HG02588 (cell line): Measurements from ENCODE around the gene SNX19.
"Not testable (repeated sequence)": the region's sequence is repeated elsewhere in the genome, so short reads cannot be mapped to it uniquely, and the experiment has no call there.

Source experiments
- ATAC-seq: cut with Tn5 transposase; IDR thresholded peaks from one replicate; pipeline ENCODE4 v1.9.1; 2021; ENCODE audit warnings: mild to moderate bottlenecking, moderate library complexity; ENCODE audit not compliant: unreplicated experiment

SNX19 gene, protein sequence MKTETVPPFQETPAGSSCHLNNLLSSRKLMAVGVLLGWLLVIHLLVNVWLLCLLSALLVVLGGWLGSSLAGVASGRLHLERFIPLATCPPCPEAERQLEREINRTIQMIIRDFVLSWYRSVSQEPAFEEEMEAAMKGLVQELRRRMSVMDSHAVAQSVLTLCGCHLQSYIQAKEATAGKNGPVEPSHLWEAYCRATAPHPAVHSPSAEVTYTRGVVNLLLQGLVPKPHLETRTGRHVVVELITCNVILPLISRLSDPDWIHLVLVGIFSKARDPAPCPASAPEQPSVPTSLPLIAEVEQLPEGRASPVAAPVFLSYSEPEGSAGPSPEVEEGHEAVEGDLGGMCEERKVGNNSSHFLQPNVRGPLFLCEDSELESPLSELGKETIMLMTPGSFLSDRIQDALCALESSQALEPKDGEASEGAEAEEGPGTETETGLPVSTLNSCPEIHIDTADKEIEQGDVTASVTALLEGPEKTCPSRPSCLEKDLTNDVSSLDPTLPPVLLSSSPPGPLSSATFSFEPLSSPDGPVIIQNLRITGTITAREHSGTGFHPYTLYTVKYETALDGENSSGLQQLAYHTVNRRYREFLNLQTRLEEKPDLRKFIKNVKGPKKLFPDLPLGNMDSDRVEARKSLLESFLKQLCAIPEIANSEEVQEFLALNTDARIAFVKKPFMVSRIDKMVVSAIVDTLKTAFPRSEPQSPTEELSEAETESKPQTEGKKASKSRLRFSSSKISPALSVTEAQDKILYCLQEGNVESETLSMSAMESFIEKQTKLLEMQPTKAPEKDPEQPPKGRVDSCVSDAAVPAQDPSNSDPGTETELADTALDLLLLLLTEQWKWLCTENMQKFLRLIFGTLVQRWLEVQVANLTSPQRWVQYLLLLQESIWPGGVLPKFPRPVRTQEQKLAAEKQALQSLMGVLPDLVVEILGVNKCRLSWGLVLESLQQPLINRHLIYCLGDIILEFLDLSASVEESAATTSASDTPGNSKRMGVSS

GRCh38 chr11:130916238-130916855 lies at the start of gene SNX19:
SNX19 (minus strand) TSS chr11:130916479; CDS start chr11:130915939, 540 bp downstream.
- ATAC-seq = peak; percentile 99

DNA sequence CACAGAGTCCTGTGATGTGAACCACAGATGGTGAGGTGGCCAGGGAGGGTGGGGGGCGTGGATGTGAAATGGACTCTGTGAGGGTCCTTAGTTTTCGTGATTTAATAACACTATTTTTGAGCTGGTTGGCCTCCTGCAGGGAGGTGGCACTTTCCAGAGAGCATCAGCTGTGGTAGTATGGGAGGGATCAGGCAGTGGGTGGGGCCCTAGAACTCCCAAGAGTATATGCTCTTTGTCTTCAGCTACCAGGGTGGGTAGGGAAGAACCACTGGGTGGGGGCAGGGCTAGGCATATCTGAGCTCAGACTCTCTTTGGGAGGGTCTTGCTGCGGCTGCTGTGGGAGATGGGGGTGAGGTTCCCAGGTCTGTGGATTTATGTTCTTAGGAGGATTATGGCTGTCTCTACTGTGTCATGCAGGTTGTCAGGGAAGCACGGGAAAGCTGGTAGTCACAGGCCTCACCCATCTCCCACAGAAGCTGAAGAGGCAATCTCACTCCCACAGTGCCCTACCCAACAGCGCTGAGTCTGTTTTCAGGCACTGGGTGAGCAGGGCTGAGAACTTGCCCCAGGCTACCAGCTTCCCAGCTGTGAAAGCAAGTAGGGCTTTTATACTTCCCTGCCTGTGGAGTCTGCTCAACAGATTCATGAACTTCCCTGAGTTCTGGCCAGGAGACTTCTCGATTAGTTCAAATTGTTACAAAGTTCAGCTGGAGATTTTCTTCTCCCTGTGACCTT lies 47.9 kb upstream of the SNX19 start:
- no peak for ATAC-seq

GRCh38 chr11:130947889-130948288 lies 31.6 kb upstream of the SNX19 start:
- ATAC-seq = no peak

- no peak for ATAC-seq
Observed at GRCh38 chr11:130947481-130947880, 31.2 kb upstream of the SNX19 start.

- no peak for ATAC-seq
Observed at GRCh38 chr11:130947058-130947457, 30.8 kb upstream of the SNX19 start.

- no peak for ATAC-seq
Observed at GRCh38 chr11:130945896-130946295, 29.6 kb upstream of the SNX19 start.

DNA sequence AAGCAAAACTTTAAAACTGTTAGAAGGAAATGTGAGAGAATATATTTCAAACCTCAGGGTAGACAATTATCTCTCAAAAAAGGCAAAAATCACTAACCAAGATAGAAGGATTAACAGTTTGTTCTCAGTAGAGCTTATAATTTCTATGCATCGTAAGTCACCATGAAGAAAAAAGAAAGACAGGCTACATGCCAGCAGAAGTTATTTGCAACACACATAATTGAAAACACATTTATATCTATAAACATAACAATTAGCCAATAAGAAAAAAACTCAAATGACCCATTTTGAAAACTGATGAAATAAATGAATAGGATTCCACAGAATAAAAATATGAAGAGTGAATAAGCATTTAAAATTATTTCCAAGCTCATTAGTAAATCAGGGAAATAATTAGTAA lies 24.4 kb upstream of the SNX19 start:
- ATAC-seq = no peak

GRCh38 chr11:130937051-130937450 lies 20.8 kb upstream of the SNX19 start:
- ATAC-seq = no peak

- no peak for ATAC-seq
Observed at GRCh38 chr11:130932086-130932712, 15.9 kb upstream of the SNX19 start.

DNA sequence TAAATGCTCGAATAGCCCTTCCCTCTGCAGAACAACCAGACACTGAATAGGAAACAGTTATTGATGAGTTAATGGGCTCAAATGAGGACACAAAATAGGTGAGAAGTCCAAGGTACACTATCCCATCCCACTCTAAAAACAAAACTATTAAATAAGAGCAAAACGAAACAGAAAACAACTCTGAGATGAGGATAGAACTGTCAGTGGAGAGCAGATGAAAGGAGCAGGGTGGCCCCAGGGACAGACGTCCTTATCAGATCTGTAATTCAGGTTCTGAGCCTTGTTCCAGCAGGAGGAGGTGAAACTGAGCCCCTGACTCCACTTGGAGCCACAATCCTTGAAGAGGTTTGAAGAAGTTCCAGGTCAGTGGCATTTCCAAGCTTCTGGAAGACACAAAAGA lies 8.5 kb upstream of the SNX19 start:
- ATAC-seq = no peak

DNA sequence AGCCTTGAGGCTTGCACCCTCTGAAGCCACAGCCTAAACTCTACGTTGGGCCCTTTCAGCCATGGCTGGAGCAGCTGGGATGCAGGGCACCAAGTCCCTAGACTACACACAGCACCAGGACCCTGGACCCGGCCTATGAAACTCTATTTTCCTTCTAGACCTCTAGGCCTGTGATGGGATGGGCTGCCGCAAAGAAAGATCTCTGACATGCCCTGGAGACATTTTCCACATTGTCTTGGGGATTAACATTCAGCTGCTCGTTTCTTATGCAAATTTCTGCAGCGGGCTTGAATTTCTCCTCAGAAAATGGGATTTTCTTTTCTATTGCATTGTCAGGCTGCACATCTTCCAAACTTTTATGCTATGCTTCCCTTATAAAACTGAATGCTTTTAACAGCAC lies 4.3 kb upstream of the SNX19 start:
- ATAC-seq = not testable (repeated sequence)

- no peak for ATAC-seq
Observed at GRCh38 chr11:130918081-130918480, 1.8 kb upstream of the SNX19 start.

GRCh38 chr11:130916910-130917309 lies 631 bp upstream of the SNX19 start:
- no peak for ATAC-seq

DNA sequence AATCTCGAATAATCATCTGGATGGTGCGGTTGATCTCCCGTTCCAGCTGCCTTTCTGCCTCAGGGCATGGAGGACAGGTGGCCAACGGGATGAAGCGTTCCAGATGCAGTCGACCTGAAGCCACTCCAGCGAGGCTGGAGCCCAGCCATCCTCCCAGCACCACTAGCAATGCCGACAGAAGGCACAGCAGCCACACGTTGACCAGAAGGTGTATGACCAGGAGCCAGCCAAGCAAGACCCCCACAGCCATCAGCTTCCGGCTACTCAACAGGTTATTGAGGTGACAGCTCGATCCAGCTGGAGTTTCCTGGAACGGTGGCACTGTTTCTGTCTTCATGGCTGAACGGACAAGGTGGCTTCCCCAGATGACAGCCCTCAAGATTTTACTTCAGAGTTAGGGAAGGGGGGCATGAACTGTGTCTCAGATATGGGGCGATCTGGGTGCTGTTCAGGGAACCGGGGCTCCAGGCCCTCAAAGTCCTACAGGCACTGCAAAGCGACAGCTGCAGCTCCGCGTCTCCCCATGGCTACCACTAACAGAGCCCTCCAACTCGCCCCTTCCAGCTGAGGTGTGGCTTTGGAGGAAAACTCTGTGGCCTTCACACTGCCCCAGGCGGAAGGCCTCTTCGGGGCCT lies 559 bp downstream of the SNX19 start:
- ATAC-seq = peak; percentile 38

DNA sequence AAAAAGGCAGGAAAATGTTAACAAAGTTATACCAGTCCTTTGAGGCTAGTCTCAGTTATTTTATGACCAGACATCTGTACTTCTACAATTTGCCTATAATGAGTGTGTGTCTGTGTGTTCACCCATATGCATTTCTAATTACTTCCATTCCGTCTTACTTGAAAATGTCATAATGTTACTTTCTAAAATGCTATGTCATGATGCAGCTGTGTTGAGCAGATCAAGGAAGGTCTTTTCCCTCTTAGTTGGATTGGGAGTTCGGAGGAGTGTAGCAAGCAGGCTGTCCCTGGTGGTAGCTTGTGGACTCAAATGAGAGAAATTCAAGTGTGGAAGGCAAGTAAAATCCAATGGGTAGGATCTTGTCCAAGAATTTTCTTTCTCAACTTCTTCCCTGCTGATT lies 3.0 kb downstream of the SNX19 start:
- ATAC-seq = no peak

- no peak for ATAC-seq
Observed at GRCh38 chr11:130912552-130912951, 3.7 kb downstream of the SNX19 start.

DNA sequence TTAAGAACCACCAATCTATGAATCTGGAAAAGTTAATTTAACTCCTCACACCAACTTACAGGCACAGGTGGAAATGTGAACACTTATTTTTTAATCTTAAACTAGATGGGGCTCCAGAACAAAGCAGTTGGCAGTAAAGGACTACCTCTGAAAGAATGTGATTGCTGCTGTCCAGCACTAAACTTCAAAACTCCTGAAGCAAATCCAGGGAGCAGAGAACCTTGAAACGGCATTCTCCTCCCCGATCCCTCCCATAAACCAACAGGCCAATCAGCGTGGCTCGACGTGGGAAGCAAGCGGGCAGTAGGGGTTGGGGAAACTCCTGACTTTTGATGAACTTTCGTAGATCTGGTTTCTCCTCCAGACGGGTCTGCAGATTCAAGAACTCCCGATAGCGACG lies 5.0 kb downstream of the SNX19 start:
- ATAC-seq = no peak

GRCh38 chr11:130909650-130910049 lies 6.6 kb downstream of the SNX19 start:
- ATAC-seq = no peak

- no peak for ATAC-seq
Observed at GRCh38 chr11:130908770-130909625, 7.3 kb downstream of the SNX19 start.
